Measurements from ENCODE around the gene SLC35A2.
"Not testable (repeated sequence)": the region's sequence is repeated elsewhere in the genome, so short reads cannot be mapped to it uniquely, and the experiment has no call there.

Gene SLC35A2

DNA sequence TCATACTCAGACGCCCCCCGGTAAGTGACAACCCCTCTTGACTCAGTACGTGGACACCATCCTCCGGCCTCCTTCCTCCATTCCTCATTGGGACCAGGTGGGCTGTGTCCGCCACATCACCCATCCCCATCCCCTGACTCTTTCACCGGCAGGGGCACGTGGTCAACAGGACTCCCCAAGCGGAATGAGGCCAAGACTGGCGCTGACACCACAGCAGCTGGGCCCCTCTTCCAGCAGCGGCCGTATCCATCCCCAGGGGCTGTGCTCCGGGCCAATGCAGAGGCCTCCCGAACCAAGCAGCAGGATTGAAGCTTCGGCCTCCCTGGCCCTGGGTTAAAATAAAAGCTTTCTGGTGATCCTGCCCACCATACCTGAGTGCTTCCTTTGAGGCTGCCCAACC is 8.7 kb downstream of the SLC35A2 start:
- DNase-seq (ENCODE audit: low read depth), result no peak

DNA sequence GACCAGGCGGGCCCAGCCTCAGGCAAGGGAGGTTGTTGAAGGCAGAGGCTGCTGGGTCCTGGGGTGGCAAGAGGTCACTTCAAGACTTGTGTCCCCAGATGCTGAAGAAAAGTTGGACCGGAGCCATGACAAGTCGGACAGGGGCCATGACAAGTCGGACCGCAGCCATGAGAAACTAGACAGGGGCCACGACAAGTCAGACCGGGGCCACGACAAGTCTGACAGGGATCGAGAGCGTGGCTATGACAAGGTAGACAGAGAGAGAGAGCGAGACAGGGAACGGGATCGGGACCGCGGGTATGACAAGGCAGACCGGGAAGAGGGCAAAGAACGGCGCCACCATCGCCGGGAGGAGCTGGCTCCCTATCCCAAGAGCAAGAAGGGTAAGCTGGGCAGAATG is 9.3 kb downstream of the SLC35A2 start:
- no peak for DNase-seq (ENCODE audit: low read depth)

DNA sequence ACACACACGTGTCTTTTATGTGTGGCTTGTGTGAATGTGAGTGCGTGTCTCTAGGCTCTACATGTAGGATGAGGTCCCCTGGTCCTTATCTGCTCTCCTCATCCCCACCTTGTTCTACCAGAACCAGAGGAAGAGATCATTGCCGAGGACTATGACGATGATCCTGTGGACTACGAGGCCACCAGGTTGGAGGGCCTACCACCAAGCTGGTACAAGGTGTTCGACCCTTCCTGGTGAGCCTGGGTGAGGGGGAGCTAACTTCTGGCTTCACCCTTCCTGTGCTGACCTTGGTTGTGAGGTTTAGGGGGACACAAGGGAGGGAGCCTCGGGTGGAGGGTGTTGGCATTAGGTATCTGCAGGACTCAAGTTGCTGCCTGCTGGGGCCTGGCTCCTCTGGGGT is 10.4 kb downstream of the SLC35A2 start:
- DNase-seq (ENCODE audit: low read depth), result no peak

DNA sequence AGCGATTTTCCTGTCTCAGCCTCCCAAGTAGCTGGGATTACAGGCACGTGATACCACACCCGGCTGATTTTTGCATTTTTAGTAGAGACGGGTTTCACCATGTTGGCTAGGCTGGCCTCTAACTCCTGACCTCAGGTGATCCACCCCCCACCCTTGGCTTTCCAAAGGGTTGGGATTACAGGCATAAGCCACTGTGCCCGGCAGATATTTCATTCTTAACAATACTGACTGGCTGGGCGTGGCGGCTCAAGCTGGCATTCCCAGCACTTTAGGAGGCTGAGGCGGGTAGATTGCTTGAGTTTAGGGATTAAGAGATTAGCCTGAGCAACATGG is 12.4 kb downstream of the SLC35A2 start:
- no peak for DNase-seq (ENCODE audit: low read depth)

DNA sequence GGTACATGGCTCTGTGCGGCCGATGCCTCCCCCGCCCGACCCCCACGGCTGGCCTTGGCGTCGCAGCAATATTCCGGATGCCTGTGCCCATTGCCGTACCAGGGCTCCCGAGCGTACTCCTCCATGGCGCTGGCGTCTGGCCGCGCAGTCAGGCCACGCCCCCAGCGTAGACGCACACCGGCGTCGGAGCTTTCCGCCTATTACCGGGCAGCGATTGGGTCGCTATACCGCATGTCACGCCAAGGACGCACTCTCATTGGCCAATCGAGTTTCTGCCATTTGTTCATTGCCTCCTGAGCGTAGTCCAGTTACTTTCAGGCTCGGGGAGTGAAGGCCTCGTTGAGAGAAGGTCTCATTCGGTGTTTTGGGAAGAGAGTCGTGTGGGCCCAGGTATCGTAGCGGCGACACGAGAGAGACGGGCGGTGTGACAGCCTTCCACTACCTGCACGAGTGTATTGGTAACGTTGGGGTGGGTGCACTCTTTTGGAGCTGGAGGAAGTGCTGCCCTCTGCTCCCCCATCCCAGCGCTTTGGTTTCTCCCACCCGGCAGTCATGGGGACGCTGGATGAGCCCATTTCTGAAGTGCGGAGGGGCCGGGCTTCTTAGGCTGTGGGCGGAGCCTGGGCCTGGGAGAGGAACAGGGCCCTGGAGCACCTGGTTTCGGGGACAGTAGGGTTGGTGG is 13.7 kb downstream of the SLC35A2 start, which contains the start of the genes PQBP1 and TIMM17B:
Gene PQBP1, plus strand, starts transcription at position 306 of the 682 bp plus-strand sequence. CDS start 580 bp downstream, outside the sequence.
Gene TIMM17B, minus strand, starts transcription at position 144 of the 682 bp plus-strand sequence. Its CDS starts 19 bp downstream, at position 125.
- DNase-seq (ENCODE audit: low read depth), result peak; percentile 92

DNA sequence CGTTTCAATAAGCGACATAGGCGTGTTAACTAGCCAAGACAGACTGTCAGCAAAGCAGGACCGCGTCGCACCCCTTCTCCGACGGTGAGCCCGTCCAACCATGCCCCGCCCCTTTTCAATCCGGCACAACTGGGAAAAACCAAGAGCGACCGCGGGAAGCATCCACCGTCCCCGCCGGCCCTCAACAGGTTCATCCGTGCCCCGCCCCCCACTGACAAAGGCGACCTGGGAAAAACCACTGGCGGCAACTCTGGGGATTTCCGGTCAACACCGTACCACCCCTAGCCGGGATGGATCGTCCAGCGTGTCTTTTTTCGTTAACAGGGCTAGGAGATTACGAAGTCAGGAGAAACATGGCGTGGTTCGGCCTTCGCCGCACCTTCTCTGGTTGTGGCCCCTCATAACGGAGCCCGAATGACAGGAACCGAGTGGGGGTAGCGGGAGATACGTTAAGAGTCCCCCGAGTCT is 14.3 kb downstream of the SLC35A2 start:
- peak; percentile 37 for DNase-seq (ENCODE audit: low read depth)

DNA sequence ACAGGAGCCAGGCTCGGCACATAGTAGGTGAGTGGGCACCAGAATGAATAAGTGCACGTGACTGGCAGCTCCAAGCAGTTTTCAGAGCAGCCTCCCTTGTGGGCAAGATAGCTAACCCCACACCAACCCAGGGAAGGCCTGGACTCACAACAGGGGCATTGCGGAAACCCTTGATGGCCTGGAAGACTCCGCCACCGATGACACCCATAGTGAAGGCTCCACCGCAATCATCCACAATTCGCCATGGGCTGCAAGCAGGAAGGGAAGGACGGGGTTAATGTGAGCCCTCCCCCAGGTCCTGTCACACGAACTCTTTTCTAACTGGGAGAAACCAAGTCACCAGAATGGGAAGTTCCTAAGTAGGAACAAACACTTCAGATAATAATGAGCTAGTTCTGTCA is 14.8 kb downstream of the SLC35A2 start:
- DNase-seq (ENCODE audit: low read depth), result no peak

DNA sequence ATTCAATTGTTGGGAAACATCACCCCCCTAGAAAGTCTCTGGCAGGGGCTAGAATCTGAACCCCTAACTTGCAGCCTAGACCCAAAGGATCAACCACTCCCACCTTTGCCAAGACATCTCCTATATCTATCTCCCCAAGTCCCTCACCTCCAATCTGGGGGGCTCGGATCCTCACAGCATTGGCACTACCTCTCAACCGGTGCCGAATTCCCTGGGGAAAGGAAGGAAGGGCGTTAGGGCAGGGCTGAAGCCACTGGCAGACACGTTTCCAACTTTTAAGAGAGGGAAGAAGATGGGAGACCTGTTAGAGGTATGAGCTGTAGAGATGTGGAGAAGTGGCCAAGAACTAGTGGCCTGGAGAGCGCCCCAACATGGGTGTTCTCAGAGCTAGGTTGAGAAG is 16.6 kb downstream of the SLC35A2 start:
- DNase-seq (ENCODE audit: low read depth), result no peak

DNA sequence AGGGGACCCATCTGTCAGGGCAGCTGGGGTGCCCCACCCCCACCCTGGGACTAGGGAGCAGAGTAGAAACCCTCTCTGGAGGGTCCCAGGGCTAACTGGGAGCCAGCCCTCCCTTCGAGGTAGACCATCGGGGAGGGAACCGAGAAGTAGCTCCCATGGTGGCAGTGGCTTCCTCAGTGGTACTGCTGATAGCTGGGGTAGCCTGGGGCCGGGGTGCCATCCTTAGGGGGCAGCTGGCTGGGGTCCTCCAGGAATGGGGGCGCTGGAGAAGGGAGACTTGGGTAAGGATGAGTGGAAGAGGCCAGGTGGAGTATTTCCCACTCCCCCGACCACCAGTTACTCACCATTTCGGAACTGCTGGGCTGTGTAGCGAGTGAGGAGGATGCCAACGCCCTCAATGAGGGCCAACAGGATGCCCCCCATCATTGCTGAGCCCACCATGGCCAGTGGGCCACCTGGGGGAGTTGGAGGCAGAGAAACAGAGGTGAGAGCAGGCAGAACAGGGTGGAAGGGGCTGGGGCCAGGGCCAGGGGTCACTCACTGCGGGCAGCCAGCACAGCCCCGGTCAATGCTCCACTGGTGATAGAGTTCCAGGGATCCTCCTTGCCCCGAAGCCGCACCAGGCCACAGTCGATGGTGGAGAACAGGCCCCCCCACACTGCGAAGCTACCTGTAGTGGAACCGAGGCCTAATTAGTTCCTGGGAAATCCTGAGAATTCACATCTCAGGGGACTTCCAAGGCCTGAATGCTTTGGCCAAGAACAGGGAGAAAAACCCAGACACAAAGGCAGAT is 17.7 kb downstream of the SLC35A2 start:
- no peak for DNase-seq (ENCODE audit: low read depth)

DNA sequence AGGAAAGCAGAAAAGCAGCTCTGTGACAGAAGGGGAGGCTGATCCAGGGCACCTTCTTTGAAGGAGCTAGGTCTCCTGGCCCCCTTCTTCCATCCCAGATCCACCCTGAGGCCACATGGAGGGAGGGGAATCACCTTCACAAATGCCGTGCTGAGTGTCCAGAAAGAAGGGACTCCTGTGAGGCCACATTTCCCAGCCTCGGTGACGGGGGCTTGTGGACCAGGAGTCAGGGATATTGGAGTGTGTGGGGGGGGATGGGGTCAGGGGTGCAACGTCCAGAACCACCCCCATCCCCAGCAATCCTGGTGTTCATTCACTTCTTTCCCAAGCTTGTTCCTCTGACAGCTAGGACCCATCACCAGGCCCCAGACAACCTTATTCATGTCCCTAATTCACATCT is 18.6 kb downstream of the SLC35A2 start:
- DNase-seq (ENCODE audit: low read depth), result no peak

DNA sequence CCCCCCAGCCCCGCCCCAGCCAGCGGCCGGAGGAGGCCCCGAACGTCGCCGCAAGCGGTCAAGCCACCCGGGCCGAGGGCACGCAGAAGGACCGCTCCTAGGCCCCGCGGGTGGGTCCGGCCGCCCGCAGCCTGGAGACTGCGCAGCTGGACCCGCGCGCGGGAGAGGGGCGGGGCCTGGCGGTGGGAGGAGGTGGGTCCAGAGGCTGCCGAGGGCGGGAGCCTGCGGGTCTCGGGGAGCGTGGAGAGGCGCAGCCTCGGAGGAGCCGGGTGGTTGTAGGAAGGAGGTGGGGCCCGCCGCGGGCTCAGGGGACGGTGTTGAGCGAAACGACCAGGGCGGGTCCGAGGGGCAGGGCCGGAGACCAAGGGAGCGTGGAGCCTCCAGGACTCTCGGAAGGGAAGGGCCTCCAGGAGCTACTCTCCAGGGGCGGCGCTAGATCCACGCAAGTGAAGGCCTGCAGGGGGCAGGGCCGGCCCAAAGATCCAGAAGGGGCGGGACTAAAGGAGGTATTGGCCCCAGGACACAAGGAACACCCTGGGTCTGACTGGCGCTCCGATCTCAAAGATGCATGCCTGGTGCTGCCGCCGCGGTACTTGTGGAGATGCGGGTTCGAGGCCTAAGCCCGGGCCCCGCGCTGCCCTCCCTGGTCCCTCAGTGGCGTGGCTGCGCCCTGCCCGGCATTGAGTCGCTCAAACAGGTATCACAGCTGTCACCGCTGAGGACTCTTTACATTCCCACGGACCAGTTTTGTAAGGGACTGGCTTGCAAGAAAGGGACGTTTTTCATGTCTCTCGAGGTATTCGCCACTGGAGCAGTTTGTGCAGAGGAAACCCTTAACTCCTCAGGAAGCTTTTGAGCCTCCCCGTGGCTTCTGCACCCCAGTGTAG is 19.8 kb downstream of the SLC35A2 start:
- peak; percentile 74 for DNase-seq (ENCODE audit: low read depth)

DNA sequence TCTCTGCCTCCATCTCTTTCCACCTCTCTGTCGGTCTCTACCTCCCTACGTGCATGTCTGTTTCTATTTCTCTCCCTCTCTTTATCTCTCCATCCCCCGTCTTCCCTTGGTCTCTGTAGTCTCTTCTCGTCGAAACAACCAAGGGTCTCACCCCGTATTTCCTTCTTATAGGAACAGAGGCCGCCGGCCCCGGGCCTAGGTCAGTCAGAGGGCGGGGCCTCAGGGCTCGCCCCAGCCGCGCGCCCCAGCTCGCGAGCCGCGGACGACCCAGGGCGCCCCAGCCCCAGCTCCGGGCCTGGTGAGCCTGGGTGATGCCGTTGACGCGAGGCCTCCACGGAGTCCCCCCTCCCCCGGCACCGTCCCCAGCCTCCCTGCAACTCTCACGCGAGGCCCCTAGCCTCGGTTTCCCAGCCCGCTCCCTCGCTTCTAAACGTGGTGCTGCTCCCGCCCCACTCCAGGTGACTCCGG is 20.5 kb downstream of the SLC35A2 start:
- DNase-seq (ENCODE audit: low read depth), result no peak

DNA sequence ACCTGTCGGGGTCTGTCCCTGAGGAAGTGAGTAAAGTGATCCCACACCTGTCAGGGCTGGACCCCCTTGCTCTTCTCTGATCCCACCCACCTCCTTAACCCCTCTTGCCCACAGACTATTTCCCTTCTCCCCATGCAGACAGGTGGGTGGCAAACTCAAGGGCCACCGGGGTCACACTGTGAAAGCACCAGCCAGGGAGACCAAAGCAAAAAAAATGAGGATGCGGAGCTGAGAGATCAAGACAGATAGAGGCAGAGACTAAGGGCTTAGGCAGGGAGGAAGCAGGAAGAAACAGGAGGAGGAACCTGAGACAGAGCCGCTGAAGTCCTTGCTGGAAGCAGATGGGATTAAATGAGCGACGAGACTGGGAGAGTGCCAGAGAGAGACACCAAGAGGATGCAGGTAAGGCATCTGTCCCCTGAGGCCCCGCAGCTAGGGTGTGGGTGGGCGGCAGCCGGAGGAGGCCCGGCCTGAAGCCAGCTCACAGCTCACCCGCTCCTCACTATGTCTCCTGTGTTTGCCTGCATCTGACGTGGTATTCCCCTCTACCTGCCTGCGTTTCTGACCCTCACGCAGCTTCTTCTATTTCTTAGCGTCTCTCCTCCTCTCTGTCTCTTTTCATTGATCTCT is 21.0 kb downstream of the SLC35A2 start:
- DNase-seq (ENCODE audit: low read depth), result no peak

DNA sequence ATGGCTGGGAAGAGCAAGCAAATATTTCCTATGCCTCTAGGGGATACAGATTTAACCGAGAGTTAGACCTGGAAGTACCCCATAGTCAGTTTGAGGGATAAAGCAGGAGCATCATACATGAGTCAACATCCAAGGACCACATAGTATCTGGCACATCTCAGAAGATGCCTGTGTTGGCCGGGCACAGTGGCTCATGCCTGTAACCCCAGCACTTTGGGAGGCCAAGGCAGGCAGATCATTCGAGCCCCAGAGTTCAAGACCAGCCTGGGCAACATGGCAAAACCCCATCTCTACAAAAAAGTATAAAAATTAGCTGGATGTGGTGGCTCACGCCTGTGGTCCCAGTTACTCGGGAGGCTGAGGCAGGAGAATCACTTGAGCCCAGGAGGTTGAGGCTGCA is 24.9 kb downstream of the SLC35A2 start:
- DNase-seq (ENCODE audit: low read depth), result not testable (repeated sequence)

DNA sequence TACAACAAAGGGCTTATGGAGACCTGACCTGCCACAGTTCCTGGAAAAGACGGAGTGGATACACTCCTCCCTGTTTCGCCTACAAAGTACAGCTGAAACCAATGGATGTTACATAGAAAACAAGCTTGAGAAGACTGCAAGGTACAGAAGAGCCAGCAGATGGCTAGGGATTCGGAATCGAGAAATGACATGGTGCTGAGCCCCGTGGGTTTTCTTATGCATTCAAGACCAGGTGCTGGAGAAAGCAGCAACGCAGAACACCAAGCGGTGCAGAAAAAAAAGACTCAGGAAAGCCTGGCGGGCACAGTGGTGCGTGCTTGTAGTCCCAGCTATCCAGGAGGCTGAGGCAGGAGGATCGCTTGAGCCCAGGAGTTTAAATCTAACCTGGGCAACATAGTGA is 27.7 kb downstream of the SLC35A2 start:
- DNase-seq (ENCODE audit: low read depth), result no peak

DNA sequence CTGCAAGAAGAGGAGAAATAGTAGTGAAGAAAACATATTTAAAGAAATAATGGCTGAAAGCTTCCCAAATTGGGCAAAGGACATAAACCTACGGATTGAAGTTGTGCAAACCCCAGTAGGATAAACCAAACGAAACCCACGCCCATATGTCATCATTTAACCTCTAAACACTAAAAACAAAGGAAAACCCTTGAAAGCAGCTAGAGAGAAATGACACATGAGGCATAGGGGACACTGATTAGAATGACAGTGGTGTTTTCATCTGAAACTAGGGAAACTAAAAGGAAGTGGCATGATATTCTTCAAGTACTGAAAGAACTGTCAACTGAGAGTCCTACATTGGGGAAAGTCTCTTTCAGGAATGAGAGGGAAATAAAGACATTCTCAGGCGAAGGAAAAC is 34.5 kb downstream of the SLC35A2 start:
- DNase-seq (ENCODE audit: low read depth), result not testable (repeated sequence)

DNA sequence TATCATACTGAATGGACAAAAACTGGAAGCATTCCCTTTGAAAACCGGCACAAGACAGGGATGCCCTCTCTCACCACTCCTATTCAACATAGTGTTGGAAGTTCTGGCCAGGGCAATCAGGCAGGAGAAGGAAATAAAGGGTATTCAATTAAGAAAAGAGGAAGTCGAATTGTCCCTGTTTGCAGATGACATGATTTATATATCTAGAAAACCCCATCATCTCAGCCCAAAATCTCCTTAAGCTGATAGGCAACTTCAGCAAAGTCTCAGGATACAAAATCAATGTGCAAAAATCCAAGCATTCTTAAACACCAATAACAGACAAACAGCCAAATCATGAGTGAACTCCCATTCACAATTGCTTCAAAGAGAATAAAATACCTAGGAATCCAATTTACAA is 39.4 kb downstream of the SLC35A2 start:
- DNase-seq (ENCODE audit: low read depth), result not testable (repeated sequence)

DNA sequence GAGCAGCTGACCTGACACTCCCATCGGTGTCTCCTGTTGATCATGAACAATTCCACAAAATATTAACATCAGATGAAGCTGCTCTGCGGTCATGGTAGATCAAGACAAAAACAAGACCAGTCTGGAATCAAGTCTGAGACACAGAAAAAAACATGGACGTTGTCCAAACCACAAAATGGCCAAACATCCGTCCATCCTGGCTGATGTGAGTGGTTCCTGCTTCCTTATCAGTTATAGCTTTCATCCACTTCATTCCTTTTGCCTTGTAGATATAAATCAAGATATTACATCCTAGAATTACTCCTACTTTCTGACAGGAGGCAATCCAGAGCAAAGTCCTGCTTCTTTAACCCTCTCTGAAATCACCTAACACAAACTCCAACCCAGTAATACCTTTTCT is 47.2 kb downstream of the SLC35A2 start:
- DNase-seq (ENCODE audit: low read depth), result no peak

DNA sequence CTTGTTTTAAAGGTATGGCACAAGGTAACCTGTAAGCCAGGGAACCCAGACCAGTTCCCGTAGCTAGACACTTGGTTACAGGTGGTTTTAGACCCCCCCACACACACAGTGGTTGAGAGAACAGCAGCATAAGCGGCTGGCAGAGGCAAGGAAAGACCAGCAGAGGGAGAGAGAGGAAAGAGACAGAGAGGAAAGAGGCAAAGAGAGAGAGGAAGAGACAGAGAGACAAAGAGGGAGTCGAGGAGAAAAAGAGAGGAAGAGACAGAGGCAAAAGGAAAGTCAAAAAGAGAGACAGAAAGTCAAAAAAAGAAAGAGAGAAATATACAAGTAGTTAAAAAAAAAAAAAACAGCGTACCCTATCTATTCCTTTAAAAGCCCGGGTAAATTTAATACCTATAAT is 56.5 kb downstream of the SLC35A2 start:
- no peak for DNase-seq (ENCODE audit: low read depth)

DNA sequence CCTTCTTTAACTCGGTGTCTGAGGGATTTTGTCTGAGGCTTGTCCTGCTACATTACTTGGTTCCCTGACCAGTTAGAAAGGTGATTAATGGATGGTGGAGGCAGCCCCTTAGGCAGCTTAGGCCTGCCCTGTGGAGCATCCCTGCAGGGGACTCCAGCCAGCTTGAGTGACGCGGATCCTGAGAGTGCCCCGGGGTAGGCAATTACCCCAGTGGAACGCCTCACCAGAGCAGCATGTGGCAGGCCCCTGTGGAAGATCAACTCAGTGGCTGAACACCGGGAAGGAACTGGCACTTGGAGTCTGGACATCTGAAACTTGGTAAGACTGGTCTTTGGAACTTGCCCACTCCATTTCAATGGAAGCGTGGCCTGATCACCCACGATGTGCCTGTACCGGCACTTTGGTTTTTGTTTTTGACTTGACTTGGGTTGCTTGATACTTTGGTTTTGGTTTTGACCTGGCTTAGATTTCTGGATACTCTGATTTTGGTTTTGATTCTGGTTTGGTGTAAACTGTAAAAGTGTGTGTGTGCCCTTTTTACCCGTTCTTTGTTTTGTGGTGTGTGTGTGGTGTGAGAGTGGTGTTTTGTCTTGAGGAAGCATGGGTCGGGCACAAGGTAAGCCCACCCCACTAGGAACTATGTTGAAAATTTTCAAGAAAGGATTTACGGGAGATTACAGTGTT is 57.2 kb downstream of the SLC35A2 start:
- not testable (repeated sequence) for DNase-seq (ENCODE audit: low read depth)

DNA sequence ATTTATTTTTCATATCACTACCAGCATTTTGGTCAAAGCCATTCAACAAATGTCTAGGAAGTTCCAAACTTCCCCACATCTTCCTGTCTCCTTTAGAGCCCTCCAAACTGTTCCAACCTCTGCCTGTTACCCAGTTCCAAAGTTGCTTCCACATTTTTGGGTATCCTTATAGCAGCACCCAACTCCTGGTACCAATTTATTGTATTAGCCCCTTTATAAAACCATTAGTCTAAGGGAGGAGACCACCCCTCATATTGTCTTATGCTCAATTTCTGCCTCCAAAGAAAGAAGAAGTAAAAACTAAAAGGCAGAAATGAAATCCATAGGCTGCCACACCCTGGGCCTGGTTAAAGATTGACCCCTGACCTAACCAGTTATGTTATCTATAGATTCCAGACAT is 58.0 kb downstream of the SLC35A2 start:
- DNase-seq (ENCODE audit: low read depth), result not testable (repeated sequence)

All from fibroblast of the conjunctiva (primary cell).